ENCODE data around the gene PRELP.
"Not testable (repeated sequence)": the region's sequence is repeated elsewhere in the genome, so short reads cannot be mapped to it uniquely, and the experiment has no call there.

The PRELP gene

DNA sequence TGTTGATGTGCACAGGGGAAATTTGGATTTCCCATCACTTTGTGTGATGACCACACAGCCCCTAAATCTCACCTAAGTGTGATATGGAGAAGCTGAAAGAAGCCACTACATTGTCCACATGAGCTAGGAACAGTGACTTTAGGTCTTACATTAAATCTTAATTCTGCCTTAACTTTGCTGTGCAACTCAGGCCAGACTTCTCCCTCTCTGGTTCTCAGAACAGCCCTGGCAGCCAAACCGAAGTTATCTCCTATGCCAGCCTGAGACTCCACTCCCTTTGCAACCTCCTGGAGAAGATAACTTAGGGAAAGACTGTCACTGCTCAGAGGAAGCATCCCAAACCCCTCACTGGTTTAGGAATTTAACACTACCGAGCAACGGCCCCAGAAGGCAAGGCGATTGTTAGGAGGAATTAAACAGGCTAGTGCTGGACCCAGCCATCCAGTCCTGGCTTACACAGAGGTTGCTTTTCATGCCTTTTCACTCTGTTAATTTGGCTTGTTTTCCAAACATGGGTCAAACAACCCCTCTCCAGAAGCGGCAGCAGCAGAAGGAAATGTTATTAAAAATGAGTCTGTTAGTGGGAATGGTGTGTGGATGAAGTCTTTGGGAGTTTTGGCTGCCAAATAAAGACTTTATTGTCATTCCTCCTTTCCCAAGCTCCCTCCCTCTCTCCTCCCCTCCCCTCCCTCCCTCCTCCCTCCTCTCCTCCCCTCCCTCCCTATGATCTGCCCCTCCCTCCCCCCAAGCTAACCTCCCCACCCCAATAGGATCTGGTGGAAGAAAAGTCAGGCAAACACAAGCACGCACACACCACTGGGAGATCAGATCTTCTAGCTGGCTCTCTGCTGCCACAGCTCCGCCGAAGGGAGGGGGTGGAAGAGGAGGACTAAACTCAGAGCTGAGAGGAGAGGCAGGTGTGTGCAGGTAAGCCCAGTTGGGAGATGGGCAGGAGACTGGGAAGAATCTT is at the start of gene PRELP:
Gene PRELP, plus strand, starts transcription at position 795 of the 970 bp plus-strand sequence. CDS start 7,379 bp downstream, outside the sequence.
- no peak for DNase-seq

DNA sequence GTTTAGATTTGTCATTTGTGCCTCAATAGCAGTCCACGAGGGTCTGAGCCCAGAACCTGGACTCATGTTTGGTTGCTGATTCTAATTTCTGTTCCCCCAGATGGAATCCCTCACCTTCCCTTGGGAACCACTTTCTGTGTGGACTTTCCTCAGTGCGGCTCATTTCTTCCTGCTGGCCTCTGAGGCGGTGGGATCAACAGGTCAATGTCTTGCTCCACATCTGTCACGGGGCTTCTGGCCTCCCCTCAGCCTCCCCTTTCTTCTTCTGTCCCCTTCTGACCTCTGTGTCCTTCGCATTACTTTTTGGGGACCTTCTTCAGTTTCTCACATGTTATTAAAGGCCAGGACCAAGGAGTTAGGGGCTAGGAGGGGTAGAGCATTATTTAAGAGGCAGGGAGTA is 49.2 kb upstream of the PRELP start:
- no peak for DNase-seq

DNA sequence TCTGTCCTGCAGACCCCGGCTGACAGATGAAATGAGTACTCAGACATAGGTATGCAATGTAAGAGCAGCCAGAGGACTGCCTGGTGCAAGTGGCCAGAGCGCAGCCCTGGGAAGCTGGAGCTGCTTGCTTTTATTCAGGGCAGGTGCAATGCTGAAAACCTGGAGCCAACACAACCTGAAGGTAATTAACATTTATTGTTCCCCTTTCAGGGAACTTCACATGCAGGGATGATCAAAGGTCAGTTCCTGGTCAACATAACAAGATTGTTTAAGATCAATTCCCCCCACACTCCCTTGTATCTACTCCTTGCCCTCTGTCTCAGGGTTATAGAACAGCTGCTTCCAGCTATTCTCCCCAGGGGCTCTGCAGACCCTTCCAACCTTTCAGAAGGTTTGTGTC is 48.7 kb upstream of the PRELP start:
- no peak for DNase-seq

DNA sequence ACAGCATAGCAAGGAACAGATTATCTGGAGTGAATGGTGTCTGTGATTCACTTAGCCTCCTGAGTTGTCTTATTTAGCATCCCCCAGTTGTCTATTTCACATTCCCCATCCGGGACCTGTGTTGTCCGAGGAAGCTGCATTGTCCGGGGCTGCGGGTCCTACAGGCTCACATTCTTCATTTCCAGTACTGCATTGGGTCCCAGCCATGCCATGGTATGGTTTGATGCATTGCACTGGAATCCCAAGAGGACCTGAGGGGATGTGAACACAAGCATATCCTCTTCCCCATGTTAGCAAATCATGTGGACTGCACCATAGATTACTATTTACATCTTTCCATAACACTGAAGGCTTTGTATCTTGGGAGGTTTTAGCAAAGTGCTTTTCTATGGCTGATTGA is 48.2 kb upstream of the PRELP start:
- DNase-seq, result no peak

DNA sequence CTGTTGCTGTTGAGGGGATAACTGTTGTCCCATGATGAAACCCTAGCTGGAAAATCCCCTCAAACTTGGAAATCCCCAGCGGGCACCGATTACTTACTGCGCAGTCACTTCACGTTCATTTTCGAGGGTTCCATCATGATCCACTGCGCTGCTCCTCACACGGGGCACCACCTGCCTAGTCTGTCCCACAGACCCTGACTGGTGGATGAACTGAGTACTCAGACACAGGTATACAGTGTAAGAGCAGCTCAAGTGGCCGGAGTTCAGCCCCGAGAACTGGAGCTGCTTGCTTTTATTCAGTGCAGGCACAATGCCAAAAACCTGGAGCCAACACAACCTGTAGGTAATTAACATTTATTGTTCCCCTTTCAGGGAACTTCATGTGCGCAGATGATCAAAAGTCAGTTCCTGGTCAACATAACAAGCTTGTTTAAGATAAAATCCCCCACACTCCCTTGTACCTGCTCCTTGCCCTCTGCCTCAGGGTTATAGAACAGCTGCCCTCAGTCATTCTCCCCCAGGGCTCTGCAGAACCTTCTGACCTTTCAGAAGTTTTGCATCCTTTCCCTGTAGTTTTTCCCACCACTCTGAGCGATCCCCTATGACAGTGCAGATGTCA is 46.5 kb upstream of the PRELP start:
- DNase-seq, result no peak

DNA sequence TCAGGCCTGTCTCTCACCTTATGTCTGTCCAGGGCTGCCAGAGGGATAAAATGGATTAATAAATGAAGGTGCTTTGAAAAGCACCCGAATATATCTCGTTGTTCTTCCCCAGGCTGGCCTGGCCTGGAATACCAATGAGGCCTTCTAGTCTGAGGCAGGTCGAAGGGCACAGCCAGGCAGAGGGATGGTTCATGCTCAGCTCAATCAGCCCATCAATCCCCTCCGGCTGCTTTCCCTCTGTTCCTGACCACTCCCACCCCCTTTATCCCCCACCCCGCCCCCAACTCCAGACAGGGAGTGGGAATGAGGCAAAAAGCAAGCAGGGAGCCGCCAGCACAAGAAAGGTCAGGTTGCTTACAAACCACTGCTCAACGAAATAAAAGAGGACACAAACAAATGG is 40.0 kb upstream of the PRELP start:
- DNase-seq, result no peak

DNA sequence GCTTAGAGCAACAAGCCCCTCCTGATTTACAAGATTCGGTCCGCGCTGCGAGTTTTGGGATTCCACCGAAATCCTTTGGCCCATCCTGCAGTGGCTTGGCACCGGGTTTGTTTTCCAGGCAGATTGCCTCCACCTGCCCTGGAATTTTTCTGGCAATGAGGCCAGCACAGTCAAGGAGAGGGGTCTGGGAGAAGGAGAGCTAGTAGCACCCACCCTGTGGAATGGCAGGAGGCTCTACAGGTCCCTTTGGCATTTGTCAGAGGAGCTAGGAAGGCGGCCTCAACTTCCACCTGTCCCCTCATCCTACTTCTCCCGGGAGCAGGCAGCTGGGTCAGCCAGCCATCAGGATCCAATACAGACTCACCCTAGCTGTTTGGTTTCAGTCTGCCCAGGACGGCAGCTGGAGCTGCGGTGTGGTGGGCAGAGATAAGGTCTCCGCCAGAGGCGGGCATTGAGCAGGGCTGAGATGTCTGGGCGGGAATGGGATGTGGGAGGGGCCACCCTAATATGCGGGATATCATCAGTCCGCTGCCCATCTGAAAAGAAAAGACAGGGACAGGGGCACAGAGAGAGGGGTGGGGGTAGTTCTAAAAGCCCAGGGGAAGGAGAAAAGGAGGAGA is 37.8 kb upstream of the PRELP start:
- DNase-seq, result no peak

DNA sequence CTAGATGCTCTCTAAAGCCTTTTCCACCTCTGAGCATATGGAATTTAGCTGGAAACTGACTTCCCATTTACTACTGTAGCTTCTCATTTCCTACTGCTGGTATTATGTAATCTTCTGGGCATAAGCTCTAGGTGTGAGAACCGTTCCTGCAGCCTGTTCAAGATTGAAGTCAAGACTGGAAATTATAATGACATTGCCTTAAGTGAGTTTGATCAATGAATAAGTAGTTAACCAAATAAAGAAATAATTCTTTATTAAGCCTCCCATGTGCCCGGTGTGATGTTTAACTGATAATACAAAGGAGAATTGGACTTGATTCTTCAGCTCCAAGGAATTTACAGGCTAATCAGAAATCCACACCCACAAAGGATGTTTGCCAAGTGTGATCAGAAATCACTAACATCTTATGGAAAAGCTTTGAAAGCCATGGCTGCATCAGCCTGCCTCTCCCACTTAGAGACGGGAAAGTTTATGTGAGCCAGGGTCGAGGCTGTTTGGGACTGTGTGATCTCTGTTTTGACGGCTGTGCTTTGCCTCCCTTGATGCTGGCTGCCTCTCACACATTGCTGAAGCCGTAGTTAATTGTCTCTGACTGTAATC is 36.4 kb upstream of the PRELP start:
- no peak for DNase-seq

DNA sequence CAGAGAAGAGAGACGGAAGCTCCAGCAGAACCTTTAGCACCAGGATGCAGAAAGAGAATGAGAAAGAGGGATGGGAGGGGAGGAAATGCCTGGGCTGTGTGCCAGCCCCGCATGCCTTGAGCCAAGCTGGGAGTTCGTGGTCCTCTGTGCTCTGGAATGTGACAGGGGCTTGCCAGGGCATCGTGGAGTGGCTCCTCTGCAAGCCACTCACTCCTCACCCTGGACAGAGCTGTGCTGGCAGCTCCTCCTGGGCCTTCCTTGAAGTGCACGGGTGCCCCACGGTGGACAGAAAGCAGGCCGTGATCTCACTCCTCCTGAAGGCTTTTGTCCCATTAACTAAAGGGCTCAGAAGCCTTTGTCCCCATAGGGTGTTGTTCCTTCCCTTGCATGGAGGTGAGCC is 34.8 kb upstream of the PRELP start:
- DNase-seq, result no peak

DNA sequence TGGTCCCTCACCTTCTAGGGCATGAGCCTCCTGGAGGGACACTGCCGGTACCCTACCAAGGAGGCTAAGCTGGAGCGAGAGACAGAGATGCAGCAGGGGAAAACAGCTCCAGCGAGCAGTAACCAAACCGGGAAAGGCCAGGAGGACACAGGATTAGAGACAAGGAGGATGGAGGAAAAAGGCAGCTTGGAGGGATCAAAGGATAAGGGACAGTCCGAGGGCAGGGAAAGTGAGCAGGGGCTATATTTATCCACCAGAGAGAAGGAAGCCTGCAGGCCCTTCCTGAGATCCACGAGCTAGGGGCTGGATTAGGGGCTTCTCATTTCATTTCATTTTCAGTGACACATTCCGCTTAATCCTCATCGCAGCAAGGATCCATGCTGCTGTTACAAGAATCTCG is 33.8 kb upstream of the PRELP start:
- DNase-seq, result no peak

DNA sequence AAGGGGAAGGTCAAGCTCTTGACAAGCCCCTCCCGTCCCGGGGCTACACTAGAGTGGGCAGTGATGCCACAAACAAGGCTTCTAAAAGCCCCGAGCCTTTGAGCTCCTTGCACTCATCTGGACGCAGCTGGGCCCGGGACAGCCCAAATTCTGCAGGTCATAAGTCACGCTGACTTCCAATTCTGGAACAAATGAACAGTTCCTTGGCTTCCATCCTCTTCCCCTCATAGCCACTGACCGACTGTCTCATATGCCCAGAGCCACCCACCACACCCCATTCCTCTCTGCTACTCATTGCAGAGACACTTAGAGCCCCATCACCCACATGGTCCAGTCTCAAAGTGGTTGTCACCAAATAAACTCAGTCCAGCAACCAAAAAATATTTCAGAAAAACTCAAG is 32.8 kb upstream of the PRELP start:
- DNase-seq, result no peak

DNA sequence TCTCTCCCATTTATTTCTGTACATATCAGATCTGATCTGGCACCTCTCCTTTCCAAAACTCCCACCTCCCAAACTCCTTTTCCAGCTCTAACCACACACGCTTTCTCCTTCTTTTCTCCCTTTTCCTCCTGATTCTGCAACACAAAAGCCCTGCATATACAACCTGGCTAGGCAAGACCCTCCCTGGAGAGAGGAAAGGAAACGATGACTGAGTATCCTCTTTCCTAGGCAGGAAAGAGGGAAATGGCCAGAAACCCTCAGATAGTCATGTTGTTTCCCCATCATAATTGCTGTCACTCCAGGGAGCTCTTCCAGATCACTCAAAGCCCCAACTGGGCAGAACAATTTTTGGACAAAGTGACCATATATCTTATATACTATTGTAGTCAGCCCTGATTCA is 32.3 kb upstream of the PRELP start:
- DNase-seq, result no peak

DNA sequence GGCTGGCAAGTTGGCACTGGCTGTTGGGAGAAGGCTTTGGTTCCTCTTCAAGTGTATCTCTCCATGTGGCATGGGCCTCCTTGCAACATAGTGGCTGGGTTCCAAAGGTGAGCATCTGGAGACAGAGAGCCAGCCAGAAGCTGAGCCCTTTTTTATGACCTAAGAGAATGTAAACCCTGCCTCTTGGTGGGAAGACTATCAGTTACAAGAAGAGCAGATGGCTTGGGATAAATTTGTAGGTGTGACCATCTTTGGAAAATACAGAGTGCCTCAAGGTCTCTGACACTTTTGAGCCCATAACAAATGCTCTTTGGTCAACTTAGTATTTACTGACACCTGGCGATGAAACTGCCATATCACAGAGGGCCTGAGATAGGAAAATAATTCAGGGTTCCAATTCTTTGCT is 31.4 kb upstream of the PRELP start:
- no peak for DNase-seq

DNA sequence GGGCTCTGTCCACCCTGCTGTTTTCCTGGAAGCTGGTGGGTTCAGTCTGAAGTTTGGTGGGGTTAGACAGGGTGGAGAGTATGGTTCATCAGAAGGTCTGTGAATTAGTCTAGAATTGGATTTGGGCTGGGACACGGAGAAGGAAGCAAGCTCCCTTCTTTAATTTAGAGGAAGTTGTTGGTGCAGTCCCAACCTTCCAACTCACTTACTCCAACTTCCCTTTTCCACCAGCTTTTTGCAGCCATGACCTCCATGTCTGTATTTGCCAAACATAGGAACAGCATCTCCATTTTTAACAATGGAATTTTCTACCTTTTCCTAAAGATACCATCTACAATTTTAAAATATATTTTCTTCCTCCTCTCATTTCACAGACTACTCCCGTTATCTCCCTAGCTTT is 28.5 kb upstream of the PRELP start:
- no peak for DNase-seq

DNA sequence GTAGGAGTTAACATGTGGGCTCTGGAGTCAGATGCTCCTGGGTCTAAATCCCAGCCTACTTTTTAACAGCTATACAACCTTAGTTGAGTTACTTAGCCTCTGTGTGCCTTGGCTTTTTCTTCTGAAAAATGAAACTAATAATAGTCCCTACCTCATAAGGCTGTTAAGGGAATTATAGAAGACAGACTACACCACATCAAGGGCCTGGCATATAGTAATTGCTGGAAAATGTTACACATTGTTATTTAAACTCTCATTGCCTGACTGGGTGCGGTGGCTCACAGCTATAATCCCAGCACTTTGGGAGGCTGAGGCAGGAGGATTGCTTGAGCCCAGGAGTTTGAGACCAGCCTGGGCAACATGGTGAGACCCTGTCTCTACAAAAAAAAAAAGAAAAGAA is 28.0 kb upstream of the PRELP start:
- DNase-seq, result not testable (repeated sequence)

DNA sequence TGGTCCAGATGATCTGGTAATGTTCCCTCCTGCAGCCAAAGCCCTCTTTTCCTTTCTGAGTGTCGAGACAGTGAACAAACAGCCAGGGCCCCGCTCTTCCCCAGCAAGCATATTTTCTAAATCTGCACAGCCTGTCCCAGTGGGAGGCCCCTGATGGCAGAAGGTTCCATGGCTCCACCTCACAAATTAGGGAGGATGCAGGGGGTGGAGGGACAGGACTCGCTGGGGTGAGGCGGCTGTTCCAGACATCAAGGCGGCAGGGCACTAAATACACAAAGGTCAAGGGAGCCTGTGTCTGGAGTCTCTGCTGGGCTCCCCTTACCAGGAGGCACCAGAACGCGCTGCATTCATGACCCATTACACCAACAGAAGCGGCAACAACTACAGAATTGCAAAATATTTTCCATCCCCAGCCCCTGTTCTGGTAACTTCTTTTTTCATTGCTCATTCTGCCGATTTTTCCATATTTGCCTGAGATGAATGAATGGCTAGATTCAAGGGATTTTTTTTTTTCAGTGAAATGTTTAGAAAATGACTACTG is 27.0 kb upstream of the PRELP start:
- no peak for DNase-seq

DNA sequence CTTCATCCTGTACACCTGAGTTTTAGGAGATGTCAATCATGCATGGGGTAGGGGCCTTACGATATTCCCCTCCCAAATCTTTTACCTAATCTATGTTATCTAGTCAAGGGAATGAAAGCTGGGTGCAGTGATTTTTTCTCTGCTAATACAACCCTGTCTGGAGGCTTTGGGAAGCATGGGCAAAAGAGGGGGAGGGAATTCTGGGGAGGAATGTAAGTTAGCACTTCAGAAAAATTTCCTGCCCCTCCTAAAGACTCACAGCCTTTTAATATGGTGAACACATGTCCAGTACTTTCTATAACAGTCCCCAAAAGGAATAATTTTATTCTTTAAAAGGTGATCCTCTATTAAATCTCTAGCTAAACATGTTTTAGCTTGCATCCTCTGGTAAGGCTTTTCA is 25.6 kb upstream of the PRELP start:
- no peak for DNase-seq

DNA sequence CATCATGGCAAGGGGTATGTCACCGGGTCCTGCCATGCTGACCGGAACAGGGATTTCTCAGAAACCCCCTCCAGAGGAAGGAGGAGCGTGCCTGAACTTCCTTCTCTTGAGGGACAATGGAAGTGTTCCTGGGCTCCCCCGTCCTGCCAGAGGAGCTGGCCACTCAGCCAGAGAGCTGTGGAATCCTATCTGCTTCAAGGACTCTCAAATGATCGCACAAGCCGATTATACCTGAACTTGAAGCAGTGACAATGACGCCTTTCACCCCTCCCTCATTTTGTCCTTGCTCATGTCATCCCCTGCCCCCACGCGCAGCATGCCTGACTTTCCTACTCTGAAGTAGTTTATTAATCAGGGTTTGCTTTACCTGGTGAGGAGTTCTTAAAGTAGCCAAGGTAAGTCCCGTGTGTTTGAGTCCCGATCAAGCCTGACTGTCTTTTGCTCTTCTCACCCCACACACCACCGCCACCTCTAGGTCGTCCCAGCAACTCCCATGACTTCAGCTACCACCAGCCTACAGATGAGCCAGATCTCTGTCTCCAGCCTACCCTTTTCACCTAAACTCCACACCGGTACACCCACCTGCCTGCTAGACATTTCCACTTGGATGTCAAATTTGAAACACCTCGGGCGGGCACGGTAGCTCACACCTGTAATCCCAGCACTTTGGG is 25.0 kb upstream of the PRELP start:
- no peak for DNase-seq

DNA sequence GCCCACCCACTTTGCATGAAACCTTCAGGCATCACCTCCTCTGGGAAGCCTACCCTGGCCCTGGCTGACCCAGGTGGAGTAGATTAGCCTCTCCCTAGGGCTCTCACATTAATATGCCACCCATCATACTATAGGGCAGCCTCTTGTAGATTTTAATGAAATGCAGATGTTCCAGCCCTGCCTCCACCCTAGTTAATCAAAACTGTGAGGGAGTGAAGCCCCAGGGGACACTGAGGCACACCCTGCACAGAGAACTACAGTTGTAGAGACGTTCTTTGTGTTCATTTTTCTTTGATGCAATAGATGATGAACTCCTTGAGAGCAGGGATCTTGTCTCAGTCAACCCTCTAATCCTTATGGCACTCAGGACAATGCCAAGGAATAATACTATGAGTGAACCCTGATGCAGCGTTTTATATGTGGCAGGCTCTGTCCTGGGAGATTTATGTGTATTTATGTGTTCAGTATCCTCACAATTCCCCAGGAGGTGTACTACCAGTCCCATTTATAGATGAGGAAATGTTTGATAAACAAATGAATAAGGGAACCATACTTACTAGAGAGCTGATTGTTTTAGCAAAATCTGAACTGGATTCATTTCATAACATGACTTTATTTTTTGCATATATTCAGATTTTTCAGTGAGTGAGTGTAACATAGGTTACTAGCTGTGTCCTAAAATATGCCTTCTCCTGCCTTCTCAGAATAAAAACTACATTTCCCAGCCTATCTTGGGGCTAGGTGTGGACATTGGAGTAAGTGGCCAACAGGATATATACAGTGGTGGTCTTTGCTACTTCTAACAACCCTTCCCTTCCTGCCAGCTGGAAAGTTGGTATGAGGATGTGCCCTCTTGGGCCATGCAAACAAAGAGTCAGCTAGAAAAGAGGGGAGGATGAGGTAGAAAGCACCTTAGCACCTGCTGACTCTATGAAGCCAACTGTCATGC is 23.5 kb upstream of the PRELP start:
- no peak for DNase-seq

DNA sequence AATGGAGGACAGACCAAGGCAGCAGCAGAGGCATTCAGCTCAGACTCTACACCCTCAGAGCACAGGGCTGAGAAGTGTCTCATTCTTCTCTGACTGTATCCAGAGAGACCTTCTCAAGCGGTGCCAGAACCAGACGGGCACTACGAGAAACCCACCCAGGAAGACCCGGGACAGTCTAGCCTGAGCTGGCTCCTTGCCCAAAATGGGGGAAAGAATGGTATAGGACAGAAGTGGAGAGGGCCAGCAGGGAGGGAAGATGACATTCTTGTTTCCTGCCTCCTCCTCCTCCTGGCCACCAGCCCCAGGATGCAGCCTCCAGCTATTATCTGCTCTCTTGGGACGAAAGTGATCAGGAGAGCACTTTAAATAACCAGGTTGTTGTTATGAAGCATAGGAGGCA is 22.6 kb upstream of the PRELP start:
- no peak for DNase-seq

DNA sequence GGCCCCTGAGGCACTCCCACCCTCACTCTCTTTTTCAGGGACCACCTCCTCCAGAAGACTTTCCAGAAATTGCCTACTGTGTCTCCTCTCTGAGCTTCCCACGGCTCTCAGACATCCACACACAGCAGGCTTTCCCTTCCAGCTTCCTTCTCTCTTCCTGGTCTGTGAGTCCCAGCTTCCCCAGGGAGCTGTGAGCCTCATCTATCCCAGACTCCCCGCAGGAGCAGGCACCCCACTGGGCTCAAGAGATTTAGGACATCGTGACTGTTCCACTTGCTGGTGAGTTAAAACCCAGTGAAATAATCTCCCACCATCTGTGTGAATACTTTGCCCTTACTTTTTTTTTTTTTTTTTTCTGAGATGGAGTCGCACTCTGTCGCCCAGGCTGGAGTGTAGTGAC is 22.0 kb upstream of the PRELP start:
- DNase-seq, result no peak
